Spleen (tissue), 11 donors: Measurements from ENCODE around the gene STK10. TPM values are rescaled to one million over a fixed set of nuclear protein-coding genes. Genes with fewer than 3 reads are reported as not detected.

Experiments
- DNase-seq: peaks from one replicate; pipeline ENCODE4 v3.0.0-alpha.2; 2020
- H3K27ac ChIP-seq, 8 donors: fragments of 200-600 bp; sonication (generic) in 7 of 8; 1 replicate in 4 of 8; 2 replicates in 4 of 8; pipeline versions ENCODE4 v1.5.0 to v1.8.0; 2016 to 2021; ENCODE audit warnings: inconsistent platforms in 4 of 8, mild to moderate bottlenecking in 4 of 8, moderate library complexity in 1 of 8
- H3K27me3 ChIP-seq, 7 donors: fragments of 200-600 bp; sonication (generic) in 6 of 7; replicated peaks in 1 of 7; 1 replicate in 4 of 7; 2 replicates in 3 of 7; pipeline versions ENCODE4 v1.5.0 to v1.8.0; 2016 to 2021; ENCODE audit warnings: inconsistent platforms in 3 of 7, mild to moderate bottlenecking in 1 of 7
- H3K36me3 ChIP-seq, 6 donors: fragments of 200-600 bp; sonication (generic) in 5 of 6; 1 replicate in 4 of 6; 2 replicates in 2 of 6; pipeline versions ENCODE4 v1.5.0 to v1.8.0; 2016 to 2021; ENCODE audit warnings: inconsistent platforms in 2 of 6
- H3K4me1 ChIP-seq, 6 donors: fragments of 200-600 bp; sonication (generic) in 5 of 6; 1 replicate in 3 of 6; 2 replicates in 3 of 6; pipeline versions ENCODE4 v1.5.0 to v1.8.0; 2016 to 2021; ENCODE audit warnings: inconsistent platforms in 3 of 6
- H3K4me3 ChIP-seq, 8 donors: fragments of 200-600 bp; sonication (generic) in 7 of 8; 1 replicate in 4 of 8; 2 replicates in 4 of 8; pipeline versions ENCODE4 v1.5.0 to v1.8.0; 2016 to 2021; ENCODE audit warnings: inconsistent platforms in 4 of 8, mild to moderate bottlenecking in 4 of 8, moderate library complexity in 2 of 8
- H3K9me3 ChIP-seq, 8 donors: fragments of 200-600 bp; sonication (generic) in 7 of 8; 1 replicate in 4 of 8; 2 replicates in 4 of 8; pipeline versions ENCODE4 v1.5.0 to v1.8.0; 2016 to 2021; ENCODE audit warnings: inconsistent platforms in 4 of 8
- POLR2A ChIP-seq, 3 donors: fragments of 450-650 bp; IDR thresholded peaks; one replicate each; pipeline ENCODE4 v1.5.1; 2017; ENCODE audit warnings: antibody characterized with exemption in 3 of 3, mild to moderate bottlenecking in 1 of 3
- POLR2AphosphoS5 ChIP-seq, 3 donors: sonication (generic); formaldehyde crosslinking; IDR thresholded peaks; one replicate each; pipeline ENCODE4 v1.5.1; 2017; ENCODE audit warnings: antibody characterized with exemption in 3 of 3
- WGBS, 5 donors: extraction: QIAGEN DNeasy Blood & Tissue Kit in 3 of 5; methylation state at CpG; one replicate each; pipeline versions ENCODE4 v1.1.5 to v1.1.7; 2013 to 2018; 5-methylcytosine and 5-hydroxymethylcytosine counted together
- intact Hi-C: fragments of 100-400 bp; cut with DNase I; formaldehyde crosslinking; loops from one replicate; pipeline ENCODE4 v1.15.0; 2023; ENCODE audit warnings: low total_unique reads
- polyA plus RNA-seq, 3 donors: library from polyadenylated mRNA; stranded (reverse); fragments of 200-250 nt; gene quantifications; one replicate each; pipeline ENCODE4 v1.2.1, GENCODE V29; 2013
- total RNA-seq, 7 donors: library from RNA; depleted of rRNA in 3 of 7; stranded (reverse); fragments of >200 nt in 3 of 7; fragmentation: NEBNext Ultra II Directional in 4 of 7; extraction: Animal tissue kit (Norgen Biotek cat#: 25700) in 4 of 7; gene quantifications; one replicate each; pipeline versions ENCODE4 v1.1.0 to v1.2.1, GENCODE V29; 2016 to 2021
- TF ChIP-seq, protein P1 (sequence below), 11 experiments: fragments of 200-600 bp in 7 of 11; fragments of 450-650 bp in 4 of 11; sonication (generic) in 4 of 11; IDR thresholded peaks in 8 of 11; conservative IDR thresholded peaks in 3 of 11; 1 replicate in 7 of 11; 2 replicates in 4 of 11; pipeline versions ENCODE4 v1.4.0 to v1.8.0; 2016 to 2021; ENCODE audit warnings: antibody characterized with exemption in 11 of 11, inconsistent platforms in 4 of 11, mild to moderate bottlenecking in 1 of 11
- donor health status: healthy with polysubstance abuse.
- donor health status: DM: no; HTN: no; CAD: no; lungs with moderate emphysema.
- donor health status: DM: no; HTN: no; CAD: no.
- donor health status: Bipolar disorder and iron deficiency.
- donor health status: healthy.
- donor health status: DM: no; HTN: no; CAD: no.
- donor health status: DM: yes; HTN: yes; CAD: no.

The STK10 gene
- total and polyA plus RNA-seq, 10 donors = 34.0 to 290 (median 168) TPM

DNA sequence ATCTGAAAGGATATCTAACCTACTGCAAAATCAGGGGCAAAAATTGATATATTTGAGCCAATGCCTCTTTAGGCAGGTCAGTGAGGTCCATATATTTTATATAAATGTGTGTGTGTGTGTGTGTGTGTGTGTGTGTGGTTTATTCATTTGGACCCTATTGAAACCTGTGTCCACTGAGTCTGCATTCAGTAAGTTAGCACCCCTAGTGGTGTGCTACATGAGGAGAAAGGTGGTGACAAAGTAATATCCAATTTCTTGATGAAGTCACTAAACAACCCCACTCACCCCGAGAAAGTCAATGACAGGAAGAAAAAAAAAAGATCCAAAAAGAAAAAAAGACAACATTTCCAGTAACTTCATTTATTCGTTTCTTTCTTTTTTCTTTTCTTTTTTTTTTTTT is 185.7 kb downstream of the STK10 start:
- no peak overlapping the region for H3K4me3 ChIP-seq
- no peaks in the 10 kb centered on the region for H3K36me3 ChIP-seq
- no peak for DNase-seq
- H3K27me3 ChIP-seq = no peaks in the 10 kb centered on the region
- intact Hi-C loops = loop anchor here (10.0 kb wide), 1 partner anchor 88 kb away; no protein-coding TSS in a partner anchor
- no peak for TF ChIP-seq POLR2A (IDR thresholded peaks at IDR 0.05)
- TF ChIP-seq, protein P1, sequence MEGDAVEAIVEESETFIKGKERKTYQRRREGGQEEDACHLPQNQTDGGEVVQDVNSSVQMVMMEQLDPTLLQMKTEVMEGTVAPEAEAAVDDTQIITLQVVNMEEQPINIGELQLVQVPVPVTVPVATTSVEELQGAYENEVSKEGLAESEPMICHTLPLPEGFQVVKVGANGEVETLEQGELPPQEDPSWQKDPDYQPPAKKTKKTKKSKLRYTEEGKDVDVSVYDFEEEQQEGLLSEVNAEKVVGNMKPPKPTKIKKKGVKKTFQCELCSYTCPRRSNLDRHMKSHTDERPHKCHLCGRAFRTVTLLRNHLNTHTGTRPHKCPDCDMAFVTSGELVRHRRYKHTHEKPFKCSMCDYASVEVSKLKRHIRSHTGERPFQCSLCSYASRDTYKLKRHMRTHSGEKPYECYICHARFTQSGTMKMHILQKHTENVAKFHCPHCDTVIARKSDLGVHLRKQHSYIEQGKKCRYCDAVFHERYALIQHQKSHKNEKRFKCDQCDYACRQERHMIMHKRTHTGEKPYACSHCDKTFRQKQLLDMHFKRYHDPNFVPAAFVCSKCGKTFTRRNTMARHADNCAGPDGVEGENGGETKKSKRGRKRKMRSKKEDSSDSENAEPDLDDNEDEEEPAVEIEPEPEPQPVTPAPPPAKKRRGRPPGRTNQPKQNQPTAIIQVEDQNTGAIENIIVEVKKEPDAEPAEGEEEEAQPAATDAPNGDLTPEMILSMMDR (IDR thresholded peaks at IDR 0.05 in 8 of 11, conservative IDR thresholded peaks at IDR 0.05 in 3 of 11) = peak in 2 of 11 experiments; percentile 29 to 36
- no peaks in the 10 kb centered on the region for H3K9me3 ChIP-seq
- WGBS, 5 donors = 20 to 36% (median 35%) methylated on average over 2 of the region's 2 CpGs
- H3K4me1 ChIP-seq = peaks cover 32 to 88% (median 80%) of the 10 kb centered on the region in 6 donors
- H3K27ac ChIP-seq = no peak overlapping the region

DNA sequence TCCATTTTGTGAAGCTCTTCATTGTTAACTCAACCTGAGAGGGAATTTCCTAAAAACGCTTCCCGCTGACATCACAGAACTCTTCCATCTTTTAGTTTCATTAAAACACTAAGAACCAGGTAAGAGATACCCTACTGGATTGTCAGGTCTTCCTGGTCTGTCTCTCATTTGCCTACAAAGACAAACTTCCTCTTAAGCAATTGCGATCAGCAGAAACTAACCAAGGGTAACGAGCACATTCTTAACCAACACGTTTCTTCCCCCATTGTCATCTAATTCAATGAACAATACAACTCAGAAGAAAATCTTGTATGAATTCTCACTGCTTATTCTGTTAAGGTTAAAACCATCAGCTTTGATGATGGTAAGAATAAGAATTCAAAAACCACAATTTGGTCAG is 188.1 kb downstream of the STK10 start:
- H3K27ac ChIP-seq = peak overlapping the region in 5 of 8 donors; percentile 2 to 65 (median 57)
- H3K4me3 ChIP-seq = no peak overlapping the region
- no peaks in the 10 kb centered on the region for H3K9me3 ChIP-seq
- TF ChIP-seq, protein P1 (IDR thresholded peaks at IDR 0.05 in 8 of 11, conservative IDR thresholded peaks at IDR 0.05 in 3 of 11) = no peak
- TF ChIP-seq POLR2A (IDR thresholded peaks at IDR 0.05) (no peak), POLR2AphosphoS5 (IDR thresholded peaks at IDR 0.05) (no peak)
- intact Hi-C loops = loop anchor here (10.0 kb wide), 1 partner anchor 85 kb away; no protein-coding TSS in a partner anchor
- peaks cover 0 to 21% (median 0%) of the 10 kb centered on the region in 6 donors for H3K36me3 ChIP-seq
- H3K27me3 ChIP-seq = no peaks in the 10 kb centered on the region
- H3K4me1 ChIP-seq = peaks cover 29 to 99% (median 81%) of the 10 kb centered on the region in 6 donors
- 46 to 64% (median 53%) methylated on average over 5 of the region's 5 CpGs for WGBS, 5 donors
- no peak for DNase-seq

DNA sequence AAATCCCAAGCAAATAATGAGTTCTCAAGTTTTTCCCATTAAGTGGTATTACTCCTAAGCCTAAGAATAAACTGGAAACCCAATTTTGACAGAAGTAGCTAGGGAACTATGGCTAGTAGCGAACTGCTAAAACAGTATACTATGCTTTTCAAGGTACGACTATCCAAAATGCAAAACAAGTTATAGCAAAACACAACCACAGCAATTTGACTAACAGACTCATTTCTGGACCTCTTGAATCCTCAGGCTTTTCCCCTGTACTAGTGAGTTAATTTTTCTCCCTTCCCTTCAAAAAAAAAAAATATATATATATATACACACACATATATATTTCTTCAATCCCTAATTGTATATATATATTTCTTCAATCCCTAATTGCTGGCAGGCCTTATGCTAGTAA is 188.9 kb downstream of the STK10 start:
- Histone ChIP-seq H3K27me3 (no peaks in the 10 kb centered on the region), H3K36me3 (peaks cover 0 to 26% (median 1%) of the 10 kb centered on the region in 6 donors), H3K27ac (peak overlapping the region in 4 of 8 donors; percentile 55 to 65 (median 61)), H3K4me1 (peaks cover 21 to 99% (median 77%) of the 10 kb centered on the region in 6 donors), H3K4me3 (no peak overlapping the region), H3K9me3 (no peaks in the 10 kb centered on the region)
- no peak for TF ChIP-seq POLR2A (IDR thresholded peaks at IDR 0.05)
- TF ChIP-seq, protein P1 (IDR thresholded peaks at IDR 0.05 in 8 of 11, conservative IDR thresholded peaks at IDR 0.05 in 3 of 11) = no peak
- TF ChIP-seq POLR2AphosphoS5 (IDR thresholded peaks at IDR 0.05) = no peak
- intact Hi-C loops = no loop called here
- no peak for DNase-seq
- WGBS, 5 donors = 79 to 93% (median 85%) methylated on average over 2 of the region's 2 CpGs

DNA sequence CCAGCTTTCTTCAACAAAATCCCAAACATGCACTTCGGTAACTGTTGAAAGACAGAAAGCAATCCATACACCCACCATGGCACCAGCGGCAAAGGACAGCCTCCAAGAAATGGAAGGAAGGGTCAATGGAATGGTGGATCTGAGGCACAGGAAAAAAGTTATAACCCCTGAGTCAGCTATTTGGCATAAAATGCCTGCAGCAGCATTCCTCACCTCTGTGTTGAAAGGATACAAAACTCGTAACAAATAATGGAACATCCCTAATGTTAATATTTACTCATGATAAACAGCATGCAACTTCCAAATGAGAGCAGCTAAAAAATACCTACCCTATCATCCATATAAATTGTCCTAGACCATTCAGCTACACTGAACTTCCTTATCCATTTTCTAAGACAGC is 191.0 kb downstream of the STK10 start:
- WGBS, 5 donors = 86 to 97% (median 92%) methylated on average over 3 of the region's 3 CpGs

More for the DNA sequence above, 191.0 kb downstream of the STK10 start:
- no peaks in the 10 kb centered on the region for H3K9me3 ChIP-seq
- no peak overlapping the region for H3K4me3 ChIP-seq
- no peaks in the 10 kb centered on the region for H3K27me3 ChIP-seq
- H3K36me3 ChIP-seq = peaks cover 0 to 47% (median 8%) of the 10 kb centered on the region in 6 donors
- no peak for DNase-seq
- H3K27ac ChIP-seq = no peak overlapping the region
- intact Hi-C loops = no loop called here
- TF ChIP-seq POLR2AphosphoS5 (IDR thresholded peaks at IDR 0.05) (no peak), POLR2A (IDR thresholded peaks at IDR 0.05) (no peak)
- TF ChIP-seq, protein P1 (IDR thresholded peaks at IDR 0.05 in 8 of 11, conservative IDR thresholded peaks at IDR 0.05 in 3 of 11) = no peak
- H3K4me1 ChIP-seq = peaks cover 11 to 99% (median 62%) of the 10 kb centered on the region in 6 donors
